ENCODE results near the gene COL11A2.

The COL11A2 gene

GRCh38 chr6:33206864-33207551 is 14.7 kb upstream of the COL11A2 start:
- TF ChIP-seq, protein P1, sequence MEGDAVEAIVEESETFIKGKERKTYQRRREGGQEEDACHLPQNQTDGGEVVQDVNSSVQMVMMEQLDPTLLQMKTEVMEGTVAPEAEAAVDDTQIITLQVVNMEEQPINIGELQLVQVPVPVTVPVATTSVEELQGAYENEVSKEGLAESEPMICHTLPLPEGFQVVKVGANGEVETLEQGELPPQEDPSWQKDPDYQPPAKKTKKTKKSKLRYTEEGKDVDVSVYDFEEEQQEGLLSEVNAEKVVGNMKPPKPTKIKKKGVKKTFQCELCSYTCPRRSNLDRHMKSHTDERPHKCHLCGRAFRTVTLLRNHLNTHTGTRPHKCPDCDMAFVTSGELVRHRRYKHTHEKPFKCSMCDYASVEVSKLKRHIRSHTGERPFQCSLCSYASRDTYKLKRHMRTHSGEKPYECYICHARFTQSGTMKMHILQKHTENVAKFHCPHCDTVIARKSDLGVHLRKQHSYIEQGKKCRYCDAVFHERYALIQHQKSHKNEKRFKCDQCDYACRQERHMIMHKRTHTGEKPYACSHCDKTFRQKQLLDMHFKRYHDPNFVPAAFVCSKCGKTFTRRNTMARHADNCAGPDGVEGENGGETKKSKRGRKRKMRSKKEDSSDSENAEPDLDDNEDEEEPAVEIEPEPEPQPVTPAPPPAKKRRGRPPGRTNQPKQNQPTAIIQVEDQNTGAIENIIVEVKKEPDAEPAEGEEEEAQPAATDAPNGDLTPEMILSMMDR (IDR thresholded peaks at IDR 0.05; ENCODE audit: borderline replicate concordance, insufficient read depth, low read depth, low read length), result no peak
- no peak overlapping the region for H3K4me3 ChIP-seq (ENCODE audit: low read depth, low read length)

GRCh38 chr6:33206027-33206863 is 14.0 kb upstream of the COL11A2 start:
- H3K4me3 ChIP-seq (ENCODE audit: low read depth, low read length), result no peak overlapping the region
- TF ChIP-seq, protein P1 (IDR thresholded peaks at IDR 0.05; ENCODE audit: borderline replicate concordance, insufficient read depth, low read depth, low read length), result no peak

GRCh38 chr6:33205191-33206026 is 13.1 kb upstream of the COL11A2 start:
- H3K4me3 ChIP-seq (ENCODE audit: low read depth, low read length), result peak overlapping the region; percentile 69

GRCh38 chr6:33204415-33205190 is 12.3 kb upstream of the COL11A2 start, which contains the start of gene HSD17B8:
Gene HSD17B8 (plus strand): TSS chr6:33204655. CDS start chr6:33204669, 14 bp downstream.
- TF ChIP-seq, protein P1 (IDR thresholded peaks at IDR 0.05; ENCODE audit: borderline replicate concordance, insufficient read depth, low read depth, low read length), result no peak
- peak within 1 kb of the TSS; percentile 69 for H3K4me3 ChIP-seq (ENCODE audit: low read depth, low read length)

More at GRCh38 chr6:33205191-33206026, 13.1 kb upstream of the COL11A2 start:
- TF ChIP-seq, protein P1 (IDR thresholded peaks at IDR 0.05; ENCODE audit: borderline replicate concordance, insufficient read depth, low read depth, low read length), result peak; percentile 32; the same call in 1 of the 2 replicates

GRCh38 chr6:33204165-33204414 is 11.8 kb upstream of the COL11A2 start:
- TF ChIP-seq, protein P1 (IDR thresholded peaks at IDR 0.05; ENCODE audit: borderline replicate concordance, insufficient read depth, low read depth, low read length), result no peak
- H3K4me3 ChIP-seq (ENCODE audit: low read depth, low read length), result no peak overlapping the region

- no peak overlapping the region for H3K4me3 ChIP-seq (ENCODE audit: low read depth, low read length)
- TF ChIP-seq, protein P1 (IDR thresholded peaks at IDR 0.05; ENCODE audit: borderline replicate concordance, insufficient read depth, low read depth, low read length), result no peak
Measured at GRCh38 chr6:33203443-33204164, 11.3 kb upstream of the COL11A2 start.
